Lung microvascular endothelial cell (primary cell): ENCODE measurements around the gene SIL1. TPM values are rescaled to one million over a fixed set of nuclear protein-coding genes. Genes with fewer than 3 reads are reported as not detected.

ENCODE experiments used
- DNase-seq, 2 donors: peaks; one replicate each; pipeline versions ENCODE4 v3.0.0 to v3.0.0-alpha.2; 2010; ENCODE audit warnings: low read depth in 2 of 2
- total RNA-seq: library from RNA; depleted of rRNA; stranded (reverse); fragments of >200 nt; gene quantifications from 2 replicates; pipeline ENCODE4 v1.2.1, GENCODE V29; 2014

SIL1 gene
- total RNA-seq, 1 donor from 2014 or later = 55.4 TPM

DNA sequence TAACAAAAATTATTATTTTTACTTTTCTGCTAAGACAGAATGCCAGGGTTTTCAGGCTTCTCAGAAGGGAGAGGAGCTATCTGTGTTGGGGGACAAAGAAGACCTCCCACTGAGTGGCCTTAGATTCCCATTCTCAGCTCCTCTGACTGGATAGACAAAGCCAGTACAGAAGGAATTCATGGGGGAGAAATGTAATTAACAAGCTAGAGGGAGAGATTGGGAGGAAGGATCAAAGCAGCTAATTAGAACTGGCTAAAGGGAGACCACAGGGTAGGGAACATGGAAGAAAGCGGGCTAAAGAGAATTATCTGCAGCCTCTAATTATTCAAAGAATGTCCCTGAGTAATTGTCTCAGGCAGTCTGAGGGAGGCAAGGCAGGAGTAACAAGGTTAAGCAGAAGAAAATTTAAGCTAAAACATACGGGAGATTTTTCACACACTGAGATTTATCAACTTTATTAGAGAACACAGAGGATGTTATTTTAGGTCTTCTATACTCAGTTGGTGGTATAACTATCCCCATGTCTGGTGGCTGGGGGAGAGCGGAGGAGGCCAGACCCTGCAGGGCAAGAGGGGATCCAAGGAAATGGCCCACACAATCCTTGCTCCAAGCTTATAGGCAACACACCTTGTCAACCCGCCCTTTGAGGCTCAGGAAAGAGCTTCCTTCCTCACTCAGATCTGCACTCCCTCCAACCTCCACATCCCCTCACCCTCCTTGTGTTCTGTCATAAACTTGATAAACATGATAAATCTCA is 235.4 kb downstream of the SIL1 start:
- no peak for DNase-seq

DNA sequence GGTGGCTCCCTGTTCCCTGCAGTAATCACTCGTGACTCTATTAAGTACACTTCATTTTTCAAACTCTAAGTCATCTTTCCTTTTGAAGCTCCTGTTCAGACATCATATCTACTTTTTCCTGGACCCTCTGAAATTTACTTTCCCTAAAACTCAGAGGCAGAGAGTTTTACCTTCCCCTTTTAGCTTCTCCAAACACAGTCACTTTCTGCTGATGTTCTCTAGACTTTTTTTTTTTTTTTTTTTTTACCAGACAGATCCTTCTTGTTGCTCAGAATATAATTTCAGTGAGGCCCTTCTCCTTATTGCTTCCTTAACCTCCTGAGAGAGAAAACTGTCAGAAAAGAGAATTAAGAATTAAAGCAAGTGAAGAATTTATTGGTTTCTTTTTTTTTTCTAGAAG is 236.4 kb downstream of the SIL1 start:
- no peak for DNase-seq

DNA sequence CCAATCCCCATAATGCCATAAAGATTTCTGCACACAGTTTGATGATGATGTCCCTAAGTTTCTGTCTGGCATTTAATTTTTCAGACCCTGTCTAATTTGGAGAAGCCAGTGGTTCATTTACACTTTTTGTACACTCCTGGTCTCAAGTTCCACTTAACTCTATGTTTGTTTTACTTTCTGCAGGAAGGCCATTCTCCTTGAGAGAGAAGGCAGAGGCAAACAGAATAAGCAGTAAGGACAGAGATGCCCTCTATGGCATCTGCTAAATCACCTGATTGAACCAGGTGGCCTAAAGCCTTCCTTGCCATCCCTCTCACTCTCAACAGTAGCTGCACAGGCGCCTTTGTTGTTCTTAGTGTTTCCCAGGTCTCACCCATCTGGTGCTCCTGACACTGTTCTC is 236.9 kb downstream of the SIL1 start:
- no peak for DNase-seq

- no peak for DNase-seq
Observed at GRCh38 chr5:138960145-138960692, 237.9 kb downstream of the SIL1 start.

- DNase-seq = no peak
Observed at GRCh38 chr5:138956801-138957200, 241.4 kb downstream of the SIL1 start.

GRCh38 chr5:138955671-138956295 is 242.4 kb downstream of the SIL1 start:
- DNase-seq = no peak

GRCh38 chr5:138955013-138955660 is 243.0 kb downstream of the SIL1 start:
- DNase-seq = no peak

DNA sequence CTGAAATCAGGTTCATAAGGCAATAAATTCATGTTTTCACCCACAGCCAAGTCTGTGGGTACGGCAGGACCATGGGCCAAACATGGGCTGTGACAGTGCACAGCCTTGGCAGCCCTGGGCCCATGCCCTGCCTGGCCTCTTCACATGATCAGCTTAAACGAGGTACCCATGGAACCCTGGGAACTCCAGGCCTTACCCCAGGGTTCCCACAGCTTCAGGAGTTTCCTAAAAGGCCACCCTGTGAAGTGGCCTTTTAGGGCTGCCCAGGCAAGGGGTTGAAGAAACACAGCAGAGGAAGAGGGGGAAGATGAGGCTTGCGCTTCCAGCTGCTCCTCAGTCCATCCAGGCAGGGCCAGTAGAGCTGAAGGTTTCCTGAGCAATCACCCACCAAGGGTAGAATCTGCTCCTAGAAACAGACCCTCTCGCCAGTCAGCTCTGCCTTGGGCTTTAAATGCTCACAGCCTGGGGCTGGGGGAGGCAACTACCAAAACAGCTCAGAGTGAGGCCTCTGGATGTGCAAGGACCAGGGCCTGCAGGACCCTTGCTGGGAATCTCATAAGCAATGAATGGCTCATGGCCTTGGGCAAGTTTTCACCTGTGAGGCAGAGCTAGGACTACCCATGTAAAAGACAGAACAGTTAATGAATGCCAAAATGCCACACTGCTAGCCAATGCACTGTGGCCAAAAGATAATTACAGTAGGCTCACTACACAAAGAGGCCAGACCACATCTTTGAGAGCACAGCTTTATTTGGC is 243.7 kb downstream of the SIL1 start:
- no peak for DNase-seq

- DNase-seq = peak; percentile 63 to 70
Observed at GRCh38 chr5:138953387-138954256, 244.5 kb downstream of the SIL1 start.

DNA sequence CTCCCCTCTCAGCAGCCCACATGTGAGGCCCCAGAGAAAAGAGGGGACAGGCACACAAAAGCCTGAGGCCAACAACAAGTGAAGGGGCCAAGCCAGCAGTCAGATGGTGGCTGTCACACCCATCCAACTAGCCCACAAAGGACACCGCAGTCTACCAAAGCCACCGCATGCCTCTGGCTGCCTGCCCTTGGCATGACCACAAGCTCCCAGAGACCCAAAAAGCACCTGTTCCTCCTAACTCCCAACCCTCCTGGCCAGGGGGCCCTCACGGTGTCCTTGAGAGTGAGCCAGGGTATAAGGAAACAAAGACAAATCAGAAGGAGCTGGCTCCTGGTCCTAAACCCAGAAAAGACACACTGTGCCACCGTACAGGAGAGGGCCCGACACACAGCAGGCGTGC is 245.2 kb downstream of the SIL1 start:
- DNase-seq = no peak

GRCh38 chr5:138951986-138952735 is 246.0 kb downstream of the SIL1 start:
- no peak for DNase-seq

GRCh38 chr5:138951091-138951985 is 246.8 kb downstream of the SIL1 start:
- no peak for DNase-seq

- no peak for DNase-seq
Observed at GRCh38 chr5:138950421-138951031, 247.6 kb downstream of the SIL1 start.

- DNase-seq = no peak
Observed at GRCh38 chr5:138949988-138950387, 248.2 kb downstream of the SIL1 start.

GRCh38 chr5:138949223-138949574 is 249.0 kb downstream of the SIL1 start:
- no peak for DNase-seq

- peak in 1 of 2 donors; percentile 46 for DNase-seq
Observed at GRCh38 chr5:138948471-138949222, 249.5 kb downstream of the SIL1 start.

DNA sequence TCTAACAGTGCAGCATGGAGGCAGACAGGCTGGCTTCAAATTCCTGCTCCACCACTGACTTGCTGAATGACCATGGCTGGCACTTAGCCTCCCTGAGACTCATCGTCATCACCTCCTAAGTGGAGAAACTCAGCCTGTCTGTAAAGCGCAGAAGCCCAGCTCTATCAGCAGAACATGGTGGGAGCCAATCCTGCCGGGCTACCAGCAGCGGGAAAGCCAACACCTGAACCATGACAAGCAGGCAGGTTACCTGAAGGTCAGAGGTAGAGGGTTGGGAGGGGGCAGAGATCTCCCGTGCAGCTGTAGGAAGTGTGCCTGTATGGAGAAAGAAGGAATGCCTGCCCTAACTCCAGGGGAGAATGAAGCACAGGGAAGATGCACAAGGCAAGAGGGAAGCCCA is 250.4 kb downstream of the SIL1 start:
- no peak for DNase-seq
